HFFc6 (cell line): Measurements from ENCODE around the gene CDR2. TPM values are rescaled to one million over a fixed set of nuclear protein-coding genes. Genes with fewer than 3 reads are reported as not detected.

Source experiments
- DNase-seq: peaks from one replicate; pipeline ENCODE4 v3.0.0-alpha.2; 2018
- H3K27ac Mint-ChIP-seq: 2 replicates; pipeline ENCODE4 v1.8.0; 2020; ENCODE audit warnings: mild to moderate bottlenecking, mixed read lengths
- H3K27me3 Mint-ChIP-seq: 2 replicates; pipeline ENCODE4 v1.8.0; 2021; ENCODE audit warnings: mild to moderate bottlenecking, moderate library complexity, mixed read lengths; ENCODE audit not compliant: insufficient read depth
- H3K36me3 Mint-ChIP-seq: 2 replicates; pipeline ENCODE4 v1.8.0; 2021; ENCODE audit warnings: low read depth, mixed read lengths
- H3K4me1 Mint-ChIP-seq: 2 replicates; pipeline ENCODE4 v1.8.0; 2020; ENCODE audit warnings: low read depth, mixed read lengths
- H3K4me3 Mint-ChIP-seq: 2 replicates; pipeline ENCODE4 v1.8.0; 2020; ENCODE audit warnings: mild to moderate bottlenecking, moderate library complexity, mixed read lengths
- H3K9me3 Mint-ChIP-seq: 2 replicates; pipeline ENCODE4 v1.8.0; 2020; ENCODE audit warnings: mild to moderate bottlenecking, mixed read lengths
- CTCF ChIP-seq: fragments of 200-600 bp; sonication (generic); IDR thresholded peaks from 2 replicates; pipeline ENCODE4 v1.5.0; 2021; ENCODE audit warnings: antibody characterized with exemption, mild to moderate bottlenecking
- total RNA-seq, 6 experiments: library from RNA; stranded (reverse); fragmentation: NEBNext Ultra II Directional; extraction: Animal tissue kit (Norgen Biotek cat#: 25700); gene quantifications; 2 replicates in 1 of 6; 3 replicates in 5 of 6; pipeline ENCODE4 v1.2.3, GENCODE V29; 2021

CDR2 gene
- total RNA-seq, 6 experiments from 2014 or later = 35.9 to 43.4 (median 39.1) TPM

- Mint-ChIP-seq H3K4me1 (peaks cover 60% of the 10 kb centered on the region), H3K36me3 (peaks cover 55% of the 10 kb centered on the region), H3K27me3 (no peaks in the 10 kb centered on the region), H3K4me3 (no peak overlapping the region), H3K9me3 (no peaks in the 10 kb centered on the region), H3K27ac (no peak overlapping the region)
- no peak for DNase-seq
- no peak for TF ChIP-seq CTCF
Measured at GRCh38 chr16:22366371-22366770, 8.0 kb downstream of the CDR2 start.

GRCh38 chr16:22364241-22364640 is 10.2 kb downstream of the CDR2 start:
- TF ChIP-seq CTCF = no peak
- Mint-ChIP-seq H3K27ac (no peak overlapping the region), H3K36me3 (peaks cover 57% of the 10 kb centered on the region), H3K4me3 (no peak overlapping the region), H3K4me1 (peaks cover 50% of the 10 kb centered on the region), H3K27me3 (no peaks in the 10 kb centered on the region), H3K9me3 (no peaks in the 10 kb centered on the region)
- no peak for DNase-seq

- H3K36me3 Mint-ChIP-seq = peaks cover 52% of the 10 kb centered on the region
- DNase-seq = no peak
- peak overlapping the region; percentile 60; the same call in 1 of the 2 replicates for H3K27ac Mint-ChIP-seq
- no peak overlapping the region for H3K4me3 Mint-ChIP-seq
- no peak for TF ChIP-seq CTCF
- no peaks in the 10 kb centered on the region for H3K9me3 Mint-ChIP-seq
- H3K4me1 Mint-ChIP-seq = peaks cover 47% of the 10 kb centered on the region
- no peaks in the 10 kb centered on the region for H3K27me3 Mint-ChIP-seq
Measured at GRCh38 chr16:22360963-22361659, 13.3 kb downstream of the CDR2 start.

GRCh38 chr16:22359679-22360078 is 14.7 kb downstream of the CDR2 start:
- H3K36me3 Mint-ChIP-seq = peaks cover 49% of the 10 kb centered on the region
- no peak overlapping the region for H3K27ac Mint-ChIP-seq
- H3K4me1 Mint-ChIP-seq = peaks cover 45% of the 10 kb centered on the region
- no peak for TF ChIP-seq CTCF
- DNase-seq = no peak
- no peaks in the 10 kb centered on the region for H3K9me3 Mint-ChIP-seq
- H3K27me3 Mint-ChIP-seq = no peaks in the 10 kb centered on the region
- H3K4me3 Mint-ChIP-seq = no peak overlapping the region

GRCh38 chr16:22358000-22358399 is 16.4 kb downstream of the CDR2 start:
- Mint-ChIP-seq H3K9me3 (no peaks in the 10 kb centered on the region), H3K4me1 (peaks cover 62% of the 10 kb centered on the region), H3K27ac (peak overlapping the region; percentile 42), H3K36me3 (peaks cover 34% of the 10 kb centered on the region), H3K27me3 (no peaks in the 10 kb centered on the region), H3K4me3 (no peak overlapping the region)
- TF ChIP-seq CTCF = no peak
- no peak for DNase-seq

GRCh38 chr16:22357635-22357971 is 16.8 kb downstream of the CDR2 start:
- no peak overlapping the region for H3K4me3 Mint-ChIP-seq
- H3K27me3 Mint-ChIP-seq = no peaks in the 10 kb centered on the region
- TF ChIP-seq CTCF = no peak
- H3K36me3 Mint-ChIP-seq = peaks cover 31% of the 10 kb centered on the region
- peaks cover 66% of the 10 kb centered on the region for H3K4me1 Mint-ChIP-seq
- H3K9me3 Mint-ChIP-seq = no peaks in the 10 kb centered on the region
- H3K27ac Mint-ChIP-seq = no peak overlapping the region
- no peak for DNase-seq
